Fibroblast of skin of right biceps (primary cell): Measurements from ENCODE around the gene CREBL2.
"Not testable (repeated sequence)": the region's sequence is repeated elsewhere in the genome, so short reads cannot be mapped to it uniquely, and the experiment has no call there.

ENCODE experiments used
- DNase-seq: peaks from one replicate; pipeline ENCODE4 v3.0.0-alpha.2; 2013

Gene CREBL2

GRCh38 chr12:12611512-12612306, at the start of gene CREBL2:
Gene CREBL2 (plus strand): TSS chr12:12611876. CDS start chr12:12612173, 297 bp downstream.
- DNase-seq = peak; percentile 95

- DNase-seq = peak; percentile 39
Observed at GRCh38 chr12:12562016-12562483, 49.6 kb upstream of the CREBL2 start.

- peak; percentile 95 for DNase-seq
Observed at GRCh38 chr12:12562585-12563261, 49.0 kb upstream of the CREBL2 start, which contains the start of gene DUSP16. Gene DUSP16 (minus strand): TSS chr12:12562863. CDS start chr12:12521098, 41,765 bp downstream.

GRCh38 chr12:12563290-12563928, 48.3 kb upstream of the CREBL2 start:
- DNase-seq = peak; percentile 19

GRCh38 chr12:12564911-12565310, 46.8 kb upstream of the CREBL2 start:
- DNase-seq = no peak

GRCh38 chr12:12565971-12566370, 45.7 kb upstream of the CREBL2 start:
- DNase-seq = not testable (repeated sequence)

GRCh38 chr12:12572659-12573058, 39.0 kb upstream of the CREBL2 start:
- DNase-seq = no peak

- DNase-seq = no peak
Observed at GRCh38 chr12:12577786-12578185, 33.9 kb upstream of the CREBL2 start.

GRCh38 chr12:12580716-12581115, 31.0 kb upstream of the CREBL2 start:
- not testable (repeated sequence) for DNase-seq

- no peak for DNase-seq
Observed at GRCh38 chr12:12582193-12582881, 29.3 kb upstream of the CREBL2 start.

- DNase-seq = peak; percentile 14
Observed at GRCh38 chr12:12582895-12583303, 28.8 kb upstream of the CREBL2 start.

GRCh38 chr12:12583510-12584178, 28.0 kb upstream of the CREBL2 start:
- no peak for DNase-seq

GRCh38 chr12:12585115-12585863, 26.4 kb upstream of the CREBL2 start:
- no peak for DNase-seq

GRCh38 chr12:12586879-12587675, 24.6 kb upstream of the CREBL2 start:
- DNase-seq = no peak

GRCh38 chr12:12587878-12588277, 23.8 kb upstream of the CREBL2 start:
- DNase-seq = no peak

- not testable (repeated sequence) for DNase-seq
Observed at GRCh38 chr12:12588436-12588835, 23.2 kb upstream of the CREBL2 start.

GRCh38 chr12:12590961-12591360, 20.7 kb upstream of the CREBL2 start:
- no peak for DNase-seq

GRCh38 chr12:12592930-12593329, 18.7 kb upstream of the CREBL2 start:
- peak; percentile 79 for DNase-seq

GRCh38 chr12:12595929-12596328, 15.7 kb upstream of the CREBL2 start:
- DNase-seq = not testable (repeated sequence)

- DNase-seq = not testable (repeated sequence)
Observed at GRCh38 chr12:12596598-12596997, 15.1 kb upstream of the CREBL2 start.

GRCh38 chr12:12598864-12599263, 12.8 kb upstream of the CREBL2 start:
- no peak for DNase-seq
